Retinal pigment epithelial cell (primary cell): ENCODE measurements around the gene GUCY1A2.

Source experiments
- DNase-seq: peaks from one replicate; pipeline ENCODE4 v3.0.0-alpha.2; 2010; ENCODE audit warnings: low read depth
- H3K4me3 ChIP-seq: 2 replicates; pipeline ENCODE4 v1.5.1; 2011; ENCODE audit warnings: mild to moderate bottlenecking, low read length, control low read depth, moderate library complexity
- TF ChIP-seq, protein P1 (sequence below): conservative IDR thresholded peaks from 2 replicates; pipeline ENCODE4 v1.5.1; 2011; ENCODE audit warnings: low read depth, low read length, control low read depth, inconsistent platforms

The GUCY1A2 gene

DNA sequence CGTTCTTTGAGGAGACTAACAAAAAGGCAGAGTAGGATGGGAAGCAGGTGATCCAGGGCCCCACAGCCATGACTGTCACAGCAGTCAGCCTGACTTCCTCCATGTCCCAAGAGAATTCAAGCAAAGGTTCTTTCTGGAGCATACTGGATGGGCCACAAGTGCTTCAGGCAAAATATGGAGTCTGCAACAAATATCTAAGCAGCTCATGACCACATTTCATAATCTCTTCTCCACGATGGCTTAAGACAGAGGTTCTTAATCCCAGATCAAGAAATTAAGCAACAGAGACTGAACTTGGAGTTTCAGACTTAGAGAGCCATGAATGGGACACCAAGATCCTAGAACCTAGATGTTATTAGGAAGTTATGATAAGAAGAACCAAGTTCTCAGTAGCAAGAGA lies 31.6 kb downstream of the GUCY1A2 start:
- TF ChIP-seq, protein P1, sequence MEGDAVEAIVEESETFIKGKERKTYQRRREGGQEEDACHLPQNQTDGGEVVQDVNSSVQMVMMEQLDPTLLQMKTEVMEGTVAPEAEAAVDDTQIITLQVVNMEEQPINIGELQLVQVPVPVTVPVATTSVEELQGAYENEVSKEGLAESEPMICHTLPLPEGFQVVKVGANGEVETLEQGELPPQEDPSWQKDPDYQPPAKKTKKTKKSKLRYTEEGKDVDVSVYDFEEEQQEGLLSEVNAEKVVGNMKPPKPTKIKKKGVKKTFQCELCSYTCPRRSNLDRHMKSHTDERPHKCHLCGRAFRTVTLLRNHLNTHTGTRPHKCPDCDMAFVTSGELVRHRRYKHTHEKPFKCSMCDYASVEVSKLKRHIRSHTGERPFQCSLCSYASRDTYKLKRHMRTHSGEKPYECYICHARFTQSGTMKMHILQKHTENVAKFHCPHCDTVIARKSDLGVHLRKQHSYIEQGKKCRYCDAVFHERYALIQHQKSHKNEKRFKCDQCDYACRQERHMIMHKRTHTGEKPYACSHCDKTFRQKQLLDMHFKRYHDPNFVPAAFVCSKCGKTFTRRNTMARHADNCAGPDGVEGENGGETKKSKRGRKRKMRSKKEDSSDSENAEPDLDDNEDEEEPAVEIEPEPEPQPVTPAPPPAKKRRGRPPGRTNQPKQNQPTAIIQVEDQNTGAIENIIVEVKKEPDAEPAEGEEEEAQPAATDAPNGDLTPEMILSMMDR = no peak
- H3K4me3 ChIP-seq = no peak overlapping the region
- DNase-seq = no peak

DNA sequence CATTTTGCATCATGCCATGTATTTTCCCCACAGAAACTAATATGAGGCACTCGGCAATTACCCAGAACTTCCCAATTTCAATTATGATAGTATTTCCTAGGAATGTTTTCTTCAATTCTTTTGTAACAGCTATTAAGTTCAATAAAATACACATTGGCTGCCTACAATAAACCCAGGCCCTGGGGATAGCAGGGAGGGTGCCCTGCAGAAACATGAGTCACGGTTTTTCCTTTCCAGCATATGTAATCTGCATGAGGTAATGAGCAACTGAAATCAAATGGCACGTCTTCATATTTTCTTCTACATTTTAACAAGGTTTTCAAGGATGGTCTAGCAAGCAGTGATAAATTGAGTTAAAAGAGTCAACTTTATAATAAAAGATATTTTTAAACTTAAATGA lies 32.0 kb downstream of the GUCY1A2 start:
- no peak for DNase-seq

DNA sequence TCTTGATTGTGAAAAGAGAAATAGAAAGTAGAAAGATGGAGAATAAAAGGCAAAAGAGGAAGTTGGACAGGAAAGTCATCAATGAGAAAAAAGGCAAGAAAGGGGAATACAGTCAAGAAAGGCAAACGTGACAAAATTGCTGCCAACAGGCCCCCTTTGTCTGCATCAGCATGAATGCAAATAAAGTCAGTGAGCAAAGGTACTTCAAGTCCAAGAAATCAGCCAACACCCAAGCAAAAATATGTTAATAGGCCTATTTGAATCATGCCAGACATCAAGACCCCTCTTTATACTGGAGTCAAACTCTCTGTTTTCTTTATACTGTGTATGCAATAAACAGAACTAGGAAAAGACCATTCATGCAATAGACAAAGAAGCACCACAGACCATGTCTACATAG lies 34.3 kb downstream of the GUCY1A2 start:
- TF ChIP-seq, protein P1 = no peak
- H3K4me3 ChIP-seq = no peak overlapping the region
- no peak for DNase-seq

More for the DNA sequence above, 32.0 kb downstream of the GUCY1A2 start:
- H3K4me3 ChIP-seq = no peak overlapping the region
- TF ChIP-seq, protein P1 = no peak

DNA sequence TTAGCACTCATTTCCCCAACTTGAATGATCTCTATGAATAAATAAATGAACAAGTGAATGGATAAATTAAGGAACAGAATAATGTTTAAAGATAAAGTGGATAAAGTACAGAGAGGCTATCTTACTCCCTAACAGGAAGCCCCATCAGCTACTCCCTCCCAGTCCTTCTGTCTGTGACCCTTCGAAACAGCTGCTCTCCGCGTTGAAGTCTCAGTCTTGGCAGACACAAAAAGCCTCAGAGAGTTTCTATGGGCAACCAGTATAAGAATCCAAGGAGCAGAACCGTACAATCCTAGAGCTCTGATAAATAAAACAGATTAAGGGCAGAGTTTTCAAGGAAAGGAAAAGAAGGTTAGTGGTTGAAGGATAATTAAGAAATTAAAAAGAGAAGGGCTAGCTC lies 35.0 kb downstream of the GUCY1A2 start:
- no peak for DNase-seq
- TF ChIP-seq, protein P1 = no peak
- no peak overlapping the region for H3K4me3 ChIP-seq

- TF ChIP-seq, protein P1 = peak; percentile 35
- DNase-seq = no peak
- H3K4me3 ChIP-seq = no peak overlapping the region
Measured at GRCh38 chr11:106974831-106975230, 43.4 kb downstream of the GUCY1A2 start.

GRCh38 chr11:106971864-106972263 lies 46.4 kb downstream of the GUCY1A2 start:
- no peak overlapping the region for H3K4me3 ChIP-seq
- DNase-seq = no peak
- TF ChIP-seq, protein P1 = no peak

DNA sequence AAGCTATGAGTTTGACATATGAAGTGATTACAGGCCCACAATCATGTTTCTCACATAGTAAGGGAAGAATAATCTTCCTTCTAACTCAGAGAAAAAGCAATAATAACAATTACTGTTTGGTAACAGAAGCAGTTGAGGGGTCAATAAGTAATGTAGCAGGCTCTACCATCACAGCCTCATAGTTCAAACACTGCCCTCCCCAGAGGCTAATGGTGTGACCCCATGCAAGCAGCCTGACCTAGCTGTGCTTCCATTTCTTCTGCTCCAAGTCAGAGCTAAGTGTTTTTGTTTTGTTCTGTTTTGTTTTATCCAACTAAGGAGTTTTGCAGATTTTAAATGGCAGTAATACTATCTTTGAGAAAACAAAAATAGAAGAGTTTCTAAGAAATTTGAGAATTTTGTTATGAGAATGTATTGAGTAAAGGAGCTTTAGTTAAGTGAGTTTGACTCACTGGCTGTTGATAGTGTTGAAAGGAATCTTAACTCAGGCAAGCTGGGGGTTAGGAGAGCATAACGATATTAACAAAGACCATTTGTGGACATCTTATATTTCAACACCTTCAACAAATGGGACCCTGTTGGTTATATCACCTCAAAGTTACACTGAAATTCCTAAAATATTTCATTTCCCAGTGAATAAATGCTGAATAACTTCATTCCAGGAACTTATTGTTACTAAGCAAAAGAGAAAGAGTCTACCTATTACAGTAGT lies 48.5 kb downstream of the GUCY1A2 start:
- H3K4me3 ChIP-seq = no peak overlapping the region
- TF ChIP-seq, protein P1 = no peak
- no peak for DNase-seq
